Liver (tissue), 9 donors: ENCODE results near the gene MSTO1. TPM values are rescaled to one million over a fixed set of nuclear protein-coding genes. Genes with fewer than 3 reads are reported as not detected.

ENCODE experiments used
- DNase-seq: peaks from one replicate; pipeline ENCODE4 v3.0.0-alpha.2; 2017; ENCODE audit warnings: low spot score
- H3K27ac ChIP-seq, 2 donors: one replicate each; pipeline ENCODE4 v1.7.0; 2013; ENCODE audit warnings: inconsistent platforms in 2 of 2, low read length in 2 of 2, control low read depth in 1 of 2, low read depth in 1 of 2, mild to moderate bottlenecking in 1 of 2
- H3K27me3 ChIP-seq, 4 donors: one replicate each; pipeline versions ENCODE4 v1.6.1 to v1.7.0; 2013; ENCODE audit warnings: low read length in 3 of 4, inconsistent platforms in 1 of 4, mild to moderate bottlenecking in 1 of 4, moderate library complexity in 1 of 4; ENCODE audit not compliant: control insufficient read depth in 4 of 4, insufficient read depth in 4 of 4
- H3K36me3 ChIP-seq, 4 donors: one replicate each; pipeline versions ENCODE4 v1.6.1 to v1.7.0; 2013; ENCODE audit warnings: low read length in 3 of 4, mild to moderate bottlenecking in 3 of 4, low read depth in 1 of 4, moderate library complexity in 1 of 4; ENCODE audit not compliant: control insufficient read depth in 4 of 4, insufficient read depth in 3 of 4
- H3K4me1 ChIP-seq, 4 donors: one replicate each; pipeline versions ENCODE4 v1.6.1 to v1.7.0; 2013; ENCODE audit warnings: low read length in 3 of 4, mild to moderate bottlenecking in 3 of 4, moderate library complexity in 1 of 4; ENCODE audit not compliant: control insufficient read depth in 4 of 4, insufficient read depth in 4 of 4
- H3K4me3 ChIP-seq, 3 donors: one replicate each; pipeline versions ENCODE4 v1.6.1 to v1.7.0; 2013; ENCODE audit warnings: low read length in 3 of 3, control low read depth in 1 of 3, low read depth in 1 of 3, mild to moderate bottlenecking in 1 of 3
- H3K9ac ChIP-seq, 2 donors: one replicate each; pipeline ENCODE4 v1.7.0; 2013; ENCODE audit warnings: low read length in 2 of 2, mild to moderate bottlenecking in 2 of 2, moderate library complexity in 2 of 2, control low read depth in 1 of 2, low read depth in 1 of 2
- H3K9me3 ChIP-seq, 4 donors: one replicate each; pipeline versions ENCODE4 v1.6.1 to v1.7.0; 2013; ENCODE audit warnings: low read length in 3 of 4; ENCODE audit not compliant: control insufficient read depth in 4 of 4
- EGR1 ChIP-seq, 2 donors: IDR thresholded peaks; 2 replicates each; pipeline ENCODE4 v1.6.1; 2016 to 2018; ENCODE audit warnings: antibody characterized with exemption in 2 of 2, low read depth in 2 of 2
- FOXA1 ChIP-seq: IDR thresholded peaks from 2 replicates; pipeline ENCODE4 v1.6.1; 2016; ENCODE audit warnings: antibody characterized with exemption
- FOXA2 ChIP-seq: IDR thresholded peaks from 2 replicates; pipeline ENCODE4 v1.6.1; 2016; ENCODE audit warnings: antibody characterized with exemption
- GABPA ChIP-seq, 2 donors: IDR thresholded peaks in 1 of 2; conservative IDR thresholded peaks in 1 of 2; 2 replicates each; pipeline ENCODE4 v1.6.1; 2016; ENCODE audit warnings: antibody characterized with exemption in 2 of 2, mild to moderate bottlenecking in 1 of 2, moderate library complexity in 1 of 2
- HNF4A ChIP-seq, 2 donors: conservative IDR thresholded peaks; 2 replicates each; pipeline ENCODE4 v1.6.1; 2016; ENCODE audit warnings: antibody characterized with exemption in 2 of 2, mild to moderate bottlenecking in 2 of 2
- HNF4G ChIP-seq: IDR thresholded peaks from 2 replicates; pipeline ENCODE4 v1.6.1; 2016; ENCODE audit warnings: antibody characterized with exemption
- JUND ChIP-seq, 2 donors: IDR thresholded peaks; 2 replicates each; pipeline ENCODE4 v1.6.1; 2016; ENCODE audit warnings: antibody characterized with exemption in 2 of 2
- RAD21 ChIP-seq, 2 donors: IDR thresholded peaks; 2 replicates each; pipeline ENCODE4 v1.6.1; 2016; ENCODE audit warnings: antibody characterized with exemption in 2 of 2, mild to moderate bottlenecking in 2 of 2
- RXRA ChIP-seq, 2 donors: IDR thresholded peaks; 2 replicates each; pipeline ENCODE4 v1.6.1; 2017 to 2018; ENCODE audit warnings: antibody characterized with exemption in 2 of 2, mild to moderate bottlenecking in 1 of 2
- TAF1 ChIP-seq: conservative IDR thresholded peaks from 2 replicates; pipeline ENCODE4 v1.6.1; 2016; ENCODE audit warnings: antibody characterized with exemption, mild to moderate bottlenecking
- YY1 ChIP-seq: IDR thresholded peaks from 2 replicates; pipeline ENCODE4 v1.6.1; 2016; ENCODE audit warnings: antibody characterized with exemption, mild to moderate bottlenecking
- WGBS: extraction: QIAGEN DNeasy Blood & Tissue Kit; methylation state at CpG from one replicate; pipeline ENCODE4 v1.1.7; 2013; 5-methylcytosine and 5-hydroxymethylcytosine counted together
- polyA plus RNA-seq, 2 donors: library from polyadenylated mRNA; stranded (reverse) in 1 of 2; unstranded in 1 of 2; fragments of 200-250 nt in 1 of 2; fragments of >200 nt in 1 of 2; fragmentation: Nextera tagmentation in 1 of 2; extraction: Ambion mirVana in 1 of 2; gene quantifications; one replicate each; pipeline versions ENCODE4 v1.2.1 to v1.2.3, GENCODE V29; 2013 to 2015
- total RNA-seq, 2 donors: library from RNA; depleted of rRNA; stranded (reverse); fragments of >200 nt; gene quantifications; one replicate each; pipeline ENCODE4 v1.2.3, GENCODE V29; 2014
- TF ChIP-seq, protein P1 (sequence below): IDR thresholded peaks from 2 replicates; pipeline ENCODE4 v1.6.1; 2016; ENCODE audit warnings: antibody characterized with exemption
- TF ChIP-seq, protein P2 (sequence below): IDR thresholded peaks from 2 replicates; pipeline ENCODE4 v1.6.1; 2016; ENCODE audit warnings: antibody characterized with exemption
- TF ChIP-seq, protein P3 (sequence below): IDR thresholded peaks from 2 replicates; pipeline ENCODE4 v1.6.1; 2016; ENCODE audit warnings: antibody characterized with exemption
- TF ChIP-seq, protein P4 (sequence below): fragments of 150-350 bp; IDR thresholded peaks from 2 replicates; pipeline ENCODE4 v1.5.1; 2017; ENCODE audit warnings: improper control_type of control experiment, low read depth, low read length; ENCODE audit not compliant: missing input control
- donor health status: healthy.
- donor health status: healthy.
- donor health status: healthy.
- donor health status: healthy.
- donor health status: healthy.

The MSTO1 gene
- total and polyA plus RNA-seq, 4 donors: 8.9 to 22.9 (median 18.2) TPM

DNA sequence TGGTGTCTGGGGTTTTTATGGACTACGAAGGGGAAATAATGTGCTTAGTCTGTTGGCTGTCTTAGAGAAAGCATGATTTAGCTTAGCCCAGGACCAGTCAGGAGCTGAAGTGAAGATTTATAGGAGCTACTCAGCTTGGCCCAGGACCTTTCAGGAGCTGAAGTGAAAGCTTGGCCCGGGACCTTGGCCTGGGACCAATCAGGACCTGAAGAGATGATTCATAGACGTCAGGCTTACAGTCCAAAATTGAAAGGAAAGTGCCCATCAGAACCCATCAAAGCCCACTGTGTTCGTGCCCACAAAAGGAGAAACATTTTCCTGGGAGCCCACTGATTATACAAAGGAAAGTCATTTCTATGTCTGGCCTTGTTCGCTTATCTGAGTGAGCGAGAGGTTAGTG, 35.6 kb downstream of the MSTO1 start:
- TF ChIP-seq GABPA (IDR thresholded peaks at IDR 0.05 in 1 of 2, conservative IDR thresholded peaks at IDR 0.05 in 1 of 2): no peak
- TF ChIP-seq, protein P1, sequence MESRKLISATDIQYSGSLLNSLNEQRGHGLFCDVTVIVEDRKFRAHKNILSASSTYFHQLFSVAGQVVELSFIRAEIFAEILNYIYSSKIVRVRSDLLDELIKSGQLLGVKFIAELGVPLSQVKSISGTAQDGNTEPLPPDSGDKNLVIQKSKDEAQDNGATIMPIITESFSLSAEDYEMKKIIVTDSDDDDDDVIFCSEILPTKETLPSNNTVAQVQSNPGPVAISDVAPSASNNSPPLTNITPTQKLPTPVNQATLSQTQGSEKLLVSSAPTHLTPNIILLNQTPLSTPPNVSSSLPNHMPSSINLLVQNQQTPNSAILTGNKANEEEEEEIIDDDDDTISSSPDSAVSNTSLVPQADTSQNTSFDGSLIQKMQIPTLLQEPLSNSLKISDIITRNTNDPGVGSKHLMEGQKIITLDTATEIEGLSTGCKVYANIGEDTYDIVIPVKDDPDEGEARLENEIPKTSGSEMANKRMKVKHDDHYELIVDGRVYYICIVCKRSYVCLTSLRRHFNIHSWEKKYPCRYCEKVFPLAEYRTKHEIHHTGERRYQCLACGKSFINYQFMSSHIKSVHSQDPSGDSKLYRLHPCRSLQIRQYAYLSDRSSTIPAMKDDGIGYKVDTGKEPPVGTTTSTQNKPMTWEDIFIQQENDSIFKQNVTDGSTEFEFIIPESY: no peak
- Histone ChIP-seq H3K4me1 (peaks cover 0 to 5% (median 0%) of the 10 kb centered on the region in 4 donors), H3K9ac (no peak overlapping the region), H3K27me3 (no peaks in the 10 kb centered on the region), H3K27ac (no peak overlapping the region), H3K4me3 (no peak overlapping the region), H3K36me3 (no peaks in the 10 kb centered on the region), H3K9me3 (peaks cover 0 to 8% (median under 1%) of the 10 kb centered on the region in 4 donors)
- WGBS: 82% methylated on average over 6 of the region's 6 CpGs
- no peak for DNase-seq

DNA sequence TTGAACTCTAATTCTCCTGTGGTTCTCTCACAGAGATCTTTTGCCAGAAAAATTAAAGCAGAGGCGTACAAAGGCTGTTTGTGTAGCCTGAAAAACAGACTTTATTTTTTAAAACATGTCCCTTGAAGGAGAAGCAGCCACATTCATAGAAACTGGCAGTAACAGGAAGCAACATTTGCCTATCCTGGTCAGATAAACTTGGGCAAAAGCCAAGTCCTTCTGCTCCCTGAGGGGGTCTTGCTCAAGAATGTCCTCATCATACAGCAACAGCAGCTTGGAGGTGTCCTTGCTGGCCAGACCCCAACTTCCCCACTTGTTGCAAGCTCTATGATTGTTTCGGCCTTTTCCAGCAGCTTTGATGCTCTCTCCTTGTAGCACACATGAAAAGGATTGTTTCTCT, 36.3 kb downstream of the MSTO1 start:
- Histone ChIP-seq H3K4me3 (no peak overlapping the region), H3K36me3 (no peaks in the 10 kb centered on the region), H3K9ac (no peak overlapping the region), H3K27ac (no peak overlapping the region), H3K9me3 (peaks cover 0 to 8% (median under 1%) of the 10 kb centered on the region in 4 donors), H3K27me3 (no peaks in the 10 kb centered on the region), H3K4me1 (peaks cover 0 to 5% (median 0%) of the 10 kb centered on the region in 4 donors)
- TF ChIP-seq, protein P1: no peak
- TF ChIP-seq HNF4A (conservative IDR thresholded peaks at IDR 0.05) (no peak), GABPA (IDR thresholded peaks at IDR 0.05 in 1 of 2, conservative IDR thresholded peaks at IDR 0.05 in 1 of 2) (no peak), FOXA1 (no peak), JUND (IDR thresholded peaks at IDR 0.05) (no peak), EGR1 (IDR thresholded peaks at IDR 0.05; ENCODE audit: low read depth in 2 of 2) (no peak), RAD21 (IDR thresholded peaks at IDR 0.05) (no peak), HNF4G (no peak), TAF1 (no peak), FOXA2 (no peak), YY1 (no peak), RXRA (IDR thresholded peaks at IDR 0.05) (no peak)
- TF ChIP-seq, protein P2, sequence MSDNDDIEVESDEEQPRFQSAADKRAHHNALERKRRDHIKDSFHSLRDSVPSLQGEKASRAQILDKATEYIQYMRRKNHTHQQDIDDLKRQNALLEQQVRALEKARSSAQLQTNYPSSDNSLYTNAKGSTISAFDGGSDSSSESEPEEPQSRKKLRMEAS: no peak
- TF ChIP-seq, protein P3, sequence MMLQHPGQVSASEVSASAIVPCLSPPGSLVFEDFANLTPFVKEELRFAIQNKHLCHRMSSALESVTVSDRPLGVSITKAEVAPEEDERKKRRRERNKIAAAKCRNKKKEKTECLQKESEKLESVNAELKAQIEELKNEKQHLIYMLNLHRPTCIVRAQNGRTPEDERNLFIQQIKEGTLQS: no peak
- TF ChIP-seq, protein P4, sequence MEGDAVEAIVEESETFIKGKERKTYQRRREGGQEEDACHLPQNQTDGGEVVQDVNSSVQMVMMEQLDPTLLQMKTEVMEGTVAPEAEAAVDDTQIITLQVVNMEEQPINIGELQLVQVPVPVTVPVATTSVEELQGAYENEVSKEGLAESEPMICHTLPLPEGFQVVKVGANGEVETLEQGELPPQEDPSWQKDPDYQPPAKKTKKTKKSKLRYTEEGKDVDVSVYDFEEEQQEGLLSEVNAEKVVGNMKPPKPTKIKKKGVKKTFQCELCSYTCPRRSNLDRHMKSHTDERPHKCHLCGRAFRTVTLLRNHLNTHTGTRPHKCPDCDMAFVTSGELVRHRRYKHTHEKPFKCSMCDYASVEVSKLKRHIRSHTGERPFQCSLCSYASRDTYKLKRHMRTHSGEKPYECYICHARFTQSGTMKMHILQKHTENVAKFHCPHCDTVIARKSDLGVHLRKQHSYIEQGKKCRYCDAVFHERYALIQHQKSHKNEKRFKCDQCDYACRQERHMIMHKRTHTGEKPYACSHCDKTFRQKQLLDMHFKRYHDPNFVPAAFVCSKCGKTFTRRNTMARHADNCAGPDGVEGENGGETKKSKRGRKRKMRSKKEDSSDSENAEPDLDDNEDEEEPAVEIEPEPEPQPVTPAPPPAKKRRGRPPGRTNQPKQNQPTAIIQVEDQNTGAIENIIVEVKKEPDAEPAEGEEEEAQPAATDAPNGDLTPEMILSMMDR: no peak
- DNase-seq: no peak
- WGBS: 93% methylated on average over 2 of the region's 2 CpGs
